DOHH2 (cell line): ENCODE results near the gene CDKN2B-AS1.

Experiments
- H3F3A ChIP-seq: fragments of 200-600 bp; sonication (generic), shearing (Covaris generic); 2 replicates; pipeline ENCODE4 v1.6.0; 2016; ENCODE audit warnings: antibody characterized with exemption, mild to moderate bottlenecking; ENCODE audit not compliant: control insufficient read depth, insufficient read depth
- H3K27ac ChIP-seq: fragments of 200-600 bp; sonication (generic); 2 replicates; pipeline ENCODE4 v1.5.1; 2014; ENCODE audit warnings: low read depth, mild to moderate bottlenecking, low read length, moderate library complexity
- H3K27me3 ChIP-seq: fragments of 200-600 bp; sonication (generic); 2 replicates; pipeline ENCODE4 v1.6.1; 2014; ENCODE audit warnings: mild to moderate bottlenecking, low read length, mixed read lengths; ENCODE audit not compliant: control insufficient read depth
- H3K36me3 ChIP-seq: fragments of 200-600 bp; sonication (generic); 2 replicates; pipeline ENCODE4 v1.6.1; 2014; ENCODE audit warnings: mild to moderate bottlenecking, low read length, moderate library complexity, mixed read lengths; ENCODE audit not compliant: control insufficient read depth
- H3K4me1 ChIP-seq: fragments of 200-600 bp; sonication (generic); 2 replicates; pipeline ENCODE4 v1.6.1; 2014; ENCODE audit warnings: mild to moderate bottlenecking, low read length, mixed read lengths; ENCODE audit not compliant: control insufficient read depth
- H3K4me2 ChIP-seq: fragments of 200-600 bp; sonication (generic); 2 replicates; pipeline ENCODE4 v1.6.0; 2014; ENCODE audit warnings: mild to moderate bottlenecking, low read length, moderate library complexity
- H3K4me3 ChIP-seq: fragments of 200-600 bp; sonication (generic); 2 replicates; pipeline ENCODE4 v1.5.1; 2014; ENCODE audit warnings: mild to moderate bottlenecking, low read length, mixed read lengths
- H3K79me2 ChIP-seq: fragments of 200-600 bp; sonication (generic); 2 replicates; pipeline ENCODE4 v1.6.1; 2014; ENCODE audit warnings: mild to moderate bottlenecking, low read length, mixed read lengths; ENCODE audit not compliant: control insufficient read depth
- H3K9me2 ChIP-seq: fragments of 200-600 bp; sonication (generic); replicated peaks from 2 replicates; pipeline ENCODE4 v1.6.1; 2014; ENCODE audit warnings: mild to moderate bottlenecking, low read length, mixed read lengths; ENCODE audit not compliant: control insufficient read depth
- H3K9me3 ChIP-seq: fragments of 200-600 bp; sonication (generic); 2 replicates; pipeline ENCODE4 v1.6.1; 2014; ENCODE audit warnings: antibody characterized with exemption, low read length, mixed read lengths; ENCODE audit not compliant: control insufficient read depth, insufficient read depth
- H4K20me1 ChIP-seq: fragments of 200-600 bp; sonication (generic); 2 replicates; pipeline ENCODE4 v1.6.0; 2014; ENCODE audit warnings: low read depth, mild to moderate bottlenecking, antibody characterized with exemption, low read length, moderate library complexity; ENCODE audit not compliant: control insufficient read depth, insufficient read depth
- EZH2phosphoT487 ChIP-seq: fragments of 200-600 bp; sonication (generic); IDR thresholded peaks from 2 replicates; pipeline ENCODE4 v1.6.1; 2017; ENCODE audit warnings: borderline replicate concordance, mild to moderate bottlenecking, antibody characterized with exemption, low read length, moderate library complexity, mixed read lengths
- TF ChIP-seq, protein P1 (sequence below): fragments of 200-600 bp; sonication (generic); IDR thresholded peaks from one replicate; pipeline ENCODE4 v1.5.1; 2014; ENCODE audit warnings: antibody characterized with exemption, mild to moderate bottlenecking, low read depth, low read length; ENCODE audit not compliant: poor library complexity, severe bottlenecking

The CDKN2B-AS1 gene

DNA sequence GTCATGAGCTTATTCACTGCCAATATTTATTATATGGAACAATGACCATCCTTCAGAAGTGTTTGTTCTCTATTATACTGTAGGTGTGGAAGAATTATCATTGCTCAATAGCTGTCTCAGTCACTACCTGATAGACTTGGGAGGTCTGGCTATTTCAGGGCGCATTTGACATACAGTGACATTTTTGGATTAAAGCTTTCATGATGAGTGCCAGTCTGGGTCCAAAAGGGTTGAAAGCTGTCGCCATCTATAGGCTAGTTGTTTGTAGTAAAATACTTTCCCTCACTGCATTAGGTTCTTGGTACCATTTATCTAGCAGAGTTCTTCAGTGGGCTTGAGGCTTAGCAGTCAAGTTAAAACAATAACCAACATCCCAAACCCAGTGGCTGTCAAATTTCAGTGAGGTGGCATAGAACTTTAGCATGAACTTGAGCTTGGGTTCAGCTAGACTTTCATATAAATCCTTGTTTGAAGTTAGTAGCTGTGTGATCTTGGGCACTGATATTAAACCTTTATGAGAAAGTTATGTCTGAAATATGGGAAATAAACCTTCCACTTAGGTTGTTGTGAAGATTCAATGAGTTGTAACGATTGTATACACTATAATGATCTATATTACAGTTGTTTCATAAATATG, 125.0 kb downstream of the CDKN2B-AS1 start:
- no peaks in the 10 kb centered on the region for H3K36me3 ChIP-seq
- no peaks in the 10 kb centered on the region for H3K9me3 ChIP-seq
- no peaks in the 10 kb centered on the region for H3K79me2 ChIP-seq
- no peaks in the 10 kb centered on the region for H3K9me2 ChIP-seq
- TF ChIP-seq, protein P1, sequence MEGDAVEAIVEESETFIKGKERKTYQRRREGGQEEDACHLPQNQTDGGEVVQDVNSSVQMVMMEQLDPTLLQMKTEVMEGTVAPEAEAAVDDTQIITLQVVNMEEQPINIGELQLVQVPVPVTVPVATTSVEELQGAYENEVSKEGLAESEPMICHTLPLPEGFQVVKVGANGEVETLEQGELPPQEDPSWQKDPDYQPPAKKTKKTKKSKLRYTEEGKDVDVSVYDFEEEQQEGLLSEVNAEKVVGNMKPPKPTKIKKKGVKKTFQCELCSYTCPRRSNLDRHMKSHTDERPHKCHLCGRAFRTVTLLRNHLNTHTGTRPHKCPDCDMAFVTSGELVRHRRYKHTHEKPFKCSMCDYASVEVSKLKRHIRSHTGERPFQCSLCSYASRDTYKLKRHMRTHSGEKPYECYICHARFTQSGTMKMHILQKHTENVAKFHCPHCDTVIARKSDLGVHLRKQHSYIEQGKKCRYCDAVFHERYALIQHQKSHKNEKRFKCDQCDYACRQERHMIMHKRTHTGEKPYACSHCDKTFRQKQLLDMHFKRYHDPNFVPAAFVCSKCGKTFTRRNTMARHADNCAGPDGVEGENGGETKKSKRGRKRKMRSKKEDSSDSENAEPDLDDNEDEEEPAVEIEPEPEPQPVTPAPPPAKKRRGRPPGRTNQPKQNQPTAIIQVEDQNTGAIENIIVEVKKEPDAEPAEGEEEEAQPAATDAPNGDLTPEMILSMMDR: no peak
- H3K4me3 ChIP-seq: no peak overlapping the region
- H3F3A ChIP-seq: no peaks in the 10 kb centered on the region
- no peak overlapping the region for H3K4me2 ChIP-seq
- H3K4me1 ChIP-seq: no peaks in the 10 kb centered on the region
- H3K27ac ChIP-seq: no peak overlapping the region
- H3K27me3 ChIP-seq: no peaks in the 10 kb centered on the region
- no peaks in the 10 kb centered on the region for H4K20me1 ChIP-seq

DNA sequence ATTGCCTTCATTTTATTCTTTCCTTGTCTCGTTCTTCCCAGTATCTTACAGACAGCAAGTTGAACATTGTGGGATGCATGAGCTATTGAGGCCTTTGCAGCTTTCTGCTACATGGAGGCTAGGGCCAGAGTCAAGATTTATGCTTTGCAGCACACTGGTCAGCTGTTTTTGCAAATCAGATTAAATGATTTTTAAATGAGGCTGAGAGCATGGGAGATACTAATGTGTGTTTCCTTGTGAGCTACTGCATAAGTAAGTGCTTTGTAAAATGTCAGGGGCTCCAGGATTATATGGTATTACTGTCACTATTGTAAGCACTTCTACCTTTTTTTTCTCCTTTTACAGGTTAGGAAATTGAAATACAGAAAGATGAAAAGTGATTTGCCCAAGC, 125.6 kb downstream of the CDKN2B-AS1 start:
- no peaks in the 10 kb centered on the region for H4K20me1 ChIP-seq
- no peaks in the 10 kb centered on the region for H3K9me2 ChIP-seq
- H3F3A ChIP-seq: no peaks in the 10 kb centered on the region
- no peaks in the 10 kb centered on the region for H3K9me3 ChIP-seq
- H3K4me1 ChIP-seq: no peaks in the 10 kb centered on the region
- H3K4me2 ChIP-seq: no peak overlapping the region
- no peaks in the 10 kb centered on the region for H3K79me2 ChIP-seq
- H3K4me3 ChIP-seq: no peak overlapping the region
- TF ChIP-seq, protein P1: no peak
- TF ChIP-seq EZH2phosphoT487: no peak
- no peaks in the 10 kb centered on the region for H3K36me3 ChIP-seq
- no peaks in the 10 kb centered on the region for H3K27me3 ChIP-seq
- H3K27ac ChIP-seq: no peak overlapping the region

DNA sequence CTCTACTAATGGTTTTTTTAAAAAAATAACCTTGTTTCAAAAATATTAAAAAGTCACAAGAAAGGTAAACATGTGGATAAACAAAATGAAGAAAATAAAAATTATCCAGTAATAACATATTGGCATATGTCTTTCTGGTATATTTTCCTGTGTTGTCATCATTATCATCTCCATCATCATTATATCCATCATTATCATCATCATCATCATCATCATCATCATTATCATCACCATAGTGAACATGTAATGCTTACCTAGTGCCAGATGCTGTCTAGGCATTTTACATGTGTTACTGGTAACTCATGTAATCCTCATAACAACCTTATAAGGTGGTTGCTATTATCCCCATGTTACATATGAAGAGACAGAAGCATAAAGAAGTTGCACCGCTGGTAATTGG, 126.0 kb downstream of the CDKN2B-AS1 start:
- no peaks in the 10 kb centered on the region for H3K27me3 ChIP-seq
- H3K4me2 ChIP-seq: no peak overlapping the region
- H3K9me3 ChIP-seq: no peaks in the 10 kb centered on the region
- no peaks in the 10 kb centered on the region for H3F3A ChIP-seq
- no peak overlapping the region for H3K4me3 ChIP-seq
- no peaks in the 10 kb centered on the region for H3K36me3 ChIP-seq
- H3K79me2 ChIP-seq: no peaks in the 10 kb centered on the region
- no peaks in the 10 kb centered on the region for H3K9me2 ChIP-seq
- H3K4me1 ChIP-seq: no peaks in the 10 kb centered on the region
- no peaks in the 10 kb centered on the region for H4K20me1 ChIP-seq
- no peak overlapping the region for H3K27ac ChIP-seq
- no peak for TF ChIP-seq EZH2phosphoT487
- TF ChIP-seq, protein P1: no peak
